Sigmoid colon (tissue), 4 donors: ENCODE measurements around the gene RRP1.

ENCODE experiments used
- CTCF ChIP-seq, 4 experiments: fragments of 450-650 bp in 3 of 4; fragments of 200-600 bp in 1 of 4; IDR thresholded peaks; one replicate each; pipeline ENCODE4 v1.5.1; 2016 to 2019; ENCODE audit warnings: antibody characterized with exemption in 4 of 4, mild to moderate bottlenecking in 3 of 4, moderate library complexity in 2 of 4
- EP300 ChIP-seq, 4 donors: sonication (generic); formaldehyde crosslinking; IDR thresholded peaks; one replicate each; pipeline ENCODE4 v1.6.1; 2017; ENCODE audit warnings: antibody characterized with exemption in 4 of 4
- POLR2A ChIP-seq, 2 donors: fragments of 450-650 bp; IDR thresholded peaks; one replicate each; pipeline ENCODE4 v1.6.1; 2016; ENCODE audit warnings: antibody characterized with exemption in 2 of 2, mild to moderate bottlenecking in 2 of 2, moderate library complexity in 2 of 2
- POLR2AphosphoS5 ChIP-seq, 4 donors: sonication (generic); formaldehyde crosslinking; IDR thresholded peaks; one replicate each; pipeline ENCODE4 v1.6.1; 2017; ENCODE audit warnings: antibody characterized with exemption in 4 of 4

- TF ChIP-seq POLR2A (IDR thresholded peaks at IDR 0.05): no peak
- TF ChIP-seq CTCF (IDR thresholded peaks at IDR 0.05): no peak
- TF ChIP-seq POLR2AphosphoS5 (IDR thresholded peaks at IDR 0.05): no peak
- no peak for TF ChIP-seq EP300 (IDR thresholded peaks at IDR 0.05)
Measured at GRCh38 chr21:43842742-43843141, 53.4 kb downstream of the RRP1 start.
